BLaER1 treated with 17β-estradiol and CSF1 and Interleukin-3, amounts not matched to agents 10 nM and 100 nM (cell line): ENCODE measurements around the gene TASOR2.

Source experiments
- H3K27ac ChIP-seq, 11 experiments: shearing (Covaris generic); formaldehyde crosslinking; 2 replicates each; pipeline ENCODE4 v1.8.1; 2022
- H3K27me3 ChIP-seq, 11 experiments: shearing (Covaris generic); formaldehyde crosslinking; 2 replicates each; pipeline ENCODE4 v1.8.1; 2022
- H3K36me3 ChIP-seq, 11 experiments: shearing (Covaris generic); formaldehyde crosslinking; 2 replicates each; pipeline ENCODE4 v1.8.1; 2022
- H3K4me1 ChIP-seq, 10 experiments: shearing (Covaris generic); formaldehyde crosslinking; 2 replicates each; pipeline ENCODE4 v1.8.1; 2022
- H3K4me2 ChIP-seq, 11 experiments: shearing (Covaris generic); formaldehyde crosslinking; 2 replicates each; pipeline ENCODE4 v1.8.1; 2022
- H3K4me3 ChIP-seq, 10 experiments: shearing (Covaris generic); formaldehyde crosslinking; 2 replicates each; pipeline ENCODE4 v1.8.1; 2022
- H3K9ac ChIP-seq, 11 experiments: shearing (Covaris generic); formaldehyde crosslinking; 2 replicates each; pipeline ENCODE4 v1.8.1; 2022
- H3K9me3 ChIP-seq, 11 experiments: shearing (Covaris generic); formaldehyde crosslinking; replicated peaks in 1 of 11; 2 replicates each; pipeline ENCODE4 v1.8.1; 2022
- H4K20me1 ChIP-seq, 11 experiments: shearing (Covaris generic); formaldehyde crosslinking; 2 replicates each; pipeline ENCODE4 v1.8.1; 2022
- Cebpa-rat ChIP-seq, 11 experiments: shearing (Covaris generic); IDR thresholded peaks; 2 replicates each; pipeline ENCODE4 v1.8.1; 2022

Gene TASOR2

GRCh38 chr10:5650664-5651387 lies 33.8 kb upstream of the TASOR2 start:
- no peak for TF ChIP-seq Cebpa-rat (IDR thresholded peaks at IDR 0.05)
- no peak overlapping the region for H3K9ac ChIP-seq
- H3K36me3 ChIP-seq, result peaks cover 0 to 24% (median 8%) of the 10 kb centered on the region in 11 experiments; a peak in 9 of 22 replicates
- H3K9me3 ChIP-seq, result no peaks in the 10 kb centered on the region
- H3K4me1 ChIP-seq, result peaks cover 9 to 29% (median 20%) of the 10 kb centered on the region in 10 experiments
- H3K4me2 ChIP-seq, result no peak overlapping the region
- no peak overlapping the region for H3K27ac ChIP-seq
- no peak overlapping the region for H3K4me3 ChIP-seq
- no peaks in the 10 kb centered on the region for H3K27me3 ChIP-seq
- H4K20me1 ChIP-seq, result peaks cover 0 to 10% (median 0%) of the 10 kb centered on the region in 11 experiments; a peak in 4 of 22 replicates

- Histone ChIP-seq H3K9me3 (no peaks in the 10 kb centered on the region), H3K27ac (no peak overlapping the region), H3K27me3 (no peaks in the 10 kb centered on the region), H3K4me2 (no peak overlapping the region), H4K20me1 (peaks cover 0 to 10% (median 0%) of the 10 kb centered on the region in 11 experiments; a peak in 4 of 22 replicates), H3K36me3 (peaks cover 0 to 24% (median 8%) of the 10 kb centered on the region in 11 experiments; a peak in 9 of 22 replicates), H3K4me1 (peaks cover 4 to 24% (median 14%) of the 10 kb centered on the region in 10 experiments), H3K4me3 (no peak overlapping the region), H3K9ac (no peak overlapping the region)
- no peak for TF ChIP-seq Cebpa-rat (IDR thresholded peaks at IDR 0.05)
Measured at GRCh38 chr10:5651388-5651764, 33.3 kb upstream of the TASOR2 start.

GRCh38 chr10:5652746-5653145 lies 31.9 kb upstream of the TASOR2 start:
- H3K27ac ChIP-seq, result no peak overlapping the region
- H3K36me3 ChIP-seq, result peaks cover 0 to 24% (median 8%) of the 10 kb centered on the region in 11 experiments; a peak in 8 of 22 replicates
- H4K20me1 ChIP-seq, result peaks cover 0 to 10% (median 0%) of the 10 kb centered on the region in 11 experiments; a peak in 4 of 22 replicates
- H3K4me1 ChIP-seq, result peaks cover 0 to 22% (median 9%) of the 10 kb centered on the region in 10 experiments; a peak in 8 of 20 replicates
- no peaks in the 10 kb centered on the region for H3K27me3 ChIP-seq
- H3K9me3 ChIP-seq, result no peaks in the 10 kb centered on the region
- no peak overlapping the region for H3K4me3 ChIP-seq
- H3K4me2 ChIP-seq, result no peak overlapping the region
- H3K9ac ChIP-seq, result no peak overlapping the region
- TF ChIP-seq Cebpa-rat (IDR thresholded peaks at IDR 0.05), result no peak

- TF ChIP-seq Cebpa-rat (IDR thresholded peaks at IDR 0.05), result no peak
- peak overlapping the region in 1 of 11 experiments; percentile 12; a peak in 1 of 22 replicates for H3K4me2 ChIP-seq
Measured at GRCh38 chr10:5654218-5654755, 30.4 kb upstream of the TASOR2 start.

GRCh38 chr10:5655121-5655520 lies 29.5 kb upstream of the TASOR2 start:
- Histone ChIP-seq H3K27ac (no peak overlapping the region), H3K4me3 (no peak overlapping the region), H3K4me1 (peaks cover 10 to 22% (median 14%) of the 10 kb centered on the region in 10 experiments; a peak in 19 of 20 replicates), H3K4me2 (peak overlapping the region in 3 of 11 experiments; percentile 7 to 12 (median 12); a peak in 3 of 22 replicates), H3K36me3 (peaks cover 0 to 13% (median 0%) of the 10 kb centered on the region in 11 experiments; a peak in 2 of 22 replicates), H3K9me3 (no peaks in the 10 kb centered on the region), H4K20me1 (peaks cover 0 to 20% (median 0%) of the 10 kb centered on the region in 11 experiments; a peak in 5 of 22 replicates), H3K27me3 (no peaks in the 10 kb centered on the region), H3K9ac (no peak overlapping the region)
- TF ChIP-seq Cebpa-rat (IDR thresholded peaks at IDR 0.05), result no peak

More at GRCh38 chr10:5654218-5654755, 30.4 kb upstream of the TASOR2 start:
- Histone ChIP-seq H3K4me3 (no peak overlapping the region), H3K9me3 (no peaks in the 10 kb centered on the region), H4K20me1 (peaks cover 0 to 15% (median 0%) of the 10 kb centered on the region in 11 experiments; a peak in 5 of 22 replicates), H3K36me3 (peaks cover 0 to 13% (median 0%) of the 10 kb centered on the region in 11 experiments; a peak in 3 of 22 replicates), H3K9ac (no peak overlapping the region), H3K27ac (no peak overlapping the region), H3K27me3 (no peaks in the 10 kb centered on the region), H3K4me1 (peaks cover 2 to 22% (median 9%) of the 10 kb centered on the region in 10 experiments; a peak in 17 of 20 replicates)

GRCh38 chr10:5656737-5657579 lies 27.7 kb upstream of the TASOR2 start:
- H3K9ac ChIP-seq, result no peak overlapping the region
- H3K4me3 ChIP-seq, result no peak overlapping the region
- no peaks in the 10 kb centered on the region for H3K27me3 ChIP-seq
- peaks cover 0 to 2% (median 0%) of the 10 kb centered on the region in 11 experiments; a peak in 1 of 22 replicates for H3K36me3 ChIP-seq
- H3K27ac ChIP-seq, result no peak overlapping the region
- TF ChIP-seq Cebpa-rat (IDR thresholded peaks at IDR 0.05), result no peak
- H3K4me1 ChIP-seq, result peaks cover 12 to 23% (median 15%) of the 10 kb centered on the region in 10 experiments; a peak in 19 of 20 replicates
- H3K4me2 ChIP-seq, result no peak overlapping the region
- no peaks in the 10 kb centered on the region for H3K9me3 ChIP-seq
- peaks cover 0 to 30% (median 2%) of the 10 kb centered on the region in 11 experiments; a peak in 5 of 22 replicates for H4K20me1 ChIP-seq

GRCh38 chr10:5658871-5659618 lies 25.6 kb upstream of the TASOR2 start:
- Histone ChIP-seq H3K4me2 (peak overlapping the region in 5 of 11 experiments; percentile 58 to 66 (median 61); a peak in 10 of 22 replicates), H3K4me3 (no peak overlapping the region), H3K9ac (no peak overlapping the region), H3K27ac (0 out of 22 replicates have a peak overlapping the region, but pooled peaks of 1 of the 11 experiments have one; percentile 6), H3K9me3 (no peaks in the 10 kb centered on the region), H3K36me3 (no peaks in the 10 kb centered on the region; a peak in 1 of 22 replicates), H3K27me3 (no peaks in the 10 kb centered on the region), H4K20me1 (peaks cover 0 to 21% (median 0%) of the 10 kb centered on the region in 11 experiments; a peak in 5 of 22 replicates), H3K4me1 (peaks cover 12 to 35% (median 22%) of the 10 kb centered on the region in 10 experiments)
- TF ChIP-seq Cebpa-rat (IDR thresholded peaks at IDR 0.05), result no peak
